Activated CD8-positive, alpha-beta memory T cell treated with anti-CD3 and anti-CD28 coated beads for 48 hours (primary cell): ENCODE measurements around the gene RASSF6.
"Not testable (repeated sequence)": the region's sequence is repeated elsewhere in the genome, so short reads cannot be mapped to it uniquely, and the experiment has no call there.

Experiments
- DNase-seq, 3 experiments: peaks; one replicate each; pipeline ENCODE4 v3.0.0-alpha.2; 2020; ENCODE audit warnings: low read depth in 2 of 3, low spot score in 2 of 3

The RASSF6 gene

DNA sequence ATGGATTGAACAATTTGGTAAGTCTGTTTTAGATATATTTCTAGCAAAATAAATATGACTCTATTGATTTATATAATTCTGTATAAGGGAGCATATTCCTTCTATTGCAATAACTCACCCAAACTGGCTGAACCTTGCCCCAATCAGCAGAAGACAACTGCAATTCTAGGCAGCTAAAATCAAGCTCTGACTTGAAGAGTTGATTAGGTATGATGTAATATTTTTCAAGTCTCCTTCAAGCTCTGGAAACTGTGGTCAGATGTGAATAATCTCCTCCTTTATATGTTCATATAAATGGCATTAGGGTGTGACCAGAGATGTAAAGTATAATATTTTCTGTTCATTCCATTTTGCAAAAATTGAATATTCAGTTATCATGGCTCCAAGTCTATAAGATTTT lies 8.2 kb downstream of the RASSF6 start:
- no peak for DNase-seq

DNA sequence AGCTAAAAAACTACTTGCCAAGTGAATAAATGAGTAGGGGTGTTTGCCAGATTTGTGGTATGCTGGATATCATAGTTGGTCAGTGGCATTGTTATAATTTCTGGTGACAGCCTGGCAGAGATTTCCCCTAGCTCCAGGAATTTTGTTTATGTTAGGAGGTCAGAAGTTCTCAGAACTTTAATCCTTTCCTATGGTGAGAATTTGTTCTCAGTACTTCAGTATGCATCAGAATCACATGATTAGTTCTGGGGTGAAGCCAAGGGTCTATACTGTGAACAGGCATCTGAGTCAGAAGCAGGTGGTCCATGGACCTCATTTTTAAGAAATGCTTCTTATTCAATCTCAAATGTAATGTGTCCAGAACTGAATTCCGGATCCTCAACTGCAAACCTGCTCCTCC lies 10.5 kb downstream of the RASSF6 start:
- DNase-seq, result no peak

DNA sequence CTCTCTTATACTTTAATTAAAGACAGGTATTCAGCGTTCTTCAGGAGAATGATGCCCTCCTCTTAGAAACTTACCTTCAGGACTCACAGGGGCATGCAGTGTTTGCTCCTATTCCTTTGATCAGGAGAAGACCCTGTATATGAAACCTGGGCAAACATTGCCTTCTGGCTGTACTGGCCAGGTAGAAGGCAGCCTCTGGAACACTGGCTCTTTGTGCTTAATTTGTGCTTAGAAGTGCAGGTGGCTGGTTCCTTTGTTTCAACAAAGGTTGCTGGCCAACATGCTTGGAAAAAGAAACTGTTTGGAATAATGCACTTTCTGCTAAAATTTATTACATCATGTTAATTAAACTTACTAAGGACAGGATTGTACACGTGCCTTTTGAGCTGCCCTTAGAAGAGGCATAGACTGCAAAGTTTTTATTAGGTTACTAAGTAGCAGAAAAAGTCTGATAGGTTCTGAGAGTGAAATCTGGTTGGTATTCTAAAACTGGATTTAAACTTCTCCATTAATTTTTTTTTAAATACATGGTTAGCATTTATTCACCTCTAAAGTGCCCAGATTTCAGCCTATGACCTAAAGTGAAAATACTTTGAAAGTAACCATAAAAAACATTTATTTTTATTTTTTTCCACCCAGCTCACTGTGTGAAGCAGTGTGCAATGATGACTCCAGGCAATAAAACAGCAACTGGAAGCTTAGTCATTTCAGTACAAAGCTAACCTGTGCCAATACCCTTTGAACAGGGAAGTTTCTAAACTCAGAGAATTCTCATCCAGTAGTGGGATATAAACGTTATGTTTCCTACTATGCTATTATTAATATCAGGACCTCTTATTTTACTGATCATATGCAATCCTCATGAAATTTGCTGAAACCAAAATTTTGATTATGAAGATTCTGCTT lies 11.3 kb downstream of the RASSF6 start:
- DNase-seq, result no peak

DNA sequence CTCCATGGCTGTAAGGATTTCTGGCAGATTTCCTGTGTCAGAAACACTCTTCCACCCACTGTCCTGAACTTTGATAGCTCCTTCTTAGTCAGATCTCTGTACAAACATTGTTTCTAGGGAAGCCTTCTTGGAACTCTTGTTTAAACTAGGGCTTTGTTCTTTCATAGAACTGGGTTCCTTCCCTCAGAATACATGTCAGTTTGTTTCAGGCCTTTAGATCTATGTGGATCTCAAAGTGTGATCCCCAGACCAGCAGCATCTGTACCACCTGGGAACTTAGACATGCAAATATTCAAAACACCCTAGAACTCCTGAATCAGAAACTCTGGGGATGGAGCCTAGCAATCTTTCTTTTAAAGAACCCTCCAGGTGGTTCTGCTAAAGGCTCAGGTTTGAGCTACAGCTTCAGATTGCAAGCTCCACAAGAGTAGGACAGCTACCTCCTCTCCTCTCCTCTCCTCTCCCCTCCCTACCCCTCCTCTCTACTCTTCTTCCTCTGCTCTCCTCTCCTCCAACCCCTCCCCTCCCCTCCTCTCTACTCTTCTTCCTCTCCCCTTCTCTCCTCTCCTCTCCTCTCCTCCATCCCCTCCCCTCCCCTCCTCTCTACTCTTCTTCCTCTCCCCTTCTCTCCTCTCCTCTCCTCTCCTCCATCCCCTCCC lies 12.7 kb downstream of the RASSF6 start:
- no peak for DNase-seq

DNA sequence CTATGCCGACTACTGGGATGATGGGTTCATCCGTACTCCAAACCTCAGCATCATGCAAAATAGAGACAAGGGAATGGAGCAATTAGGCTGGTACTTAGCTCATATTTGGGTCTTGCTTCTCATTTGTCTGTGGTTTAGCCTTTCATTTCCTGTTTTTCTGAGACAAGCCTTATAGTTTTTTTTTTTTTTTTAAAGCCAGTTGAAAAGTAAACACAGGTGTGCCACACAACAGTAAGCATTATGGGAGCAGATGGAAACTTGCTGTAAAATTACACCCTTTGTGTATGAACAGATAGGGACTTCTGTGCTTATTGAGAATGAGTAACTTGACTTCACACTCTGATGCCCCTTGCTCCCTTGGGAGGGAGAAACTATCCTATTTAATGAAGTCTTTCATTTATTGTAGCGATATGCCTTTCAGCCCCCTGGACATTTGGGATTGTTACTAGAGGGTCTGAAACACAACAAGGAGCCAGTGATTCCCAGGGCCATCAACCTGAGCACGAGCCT lies 13.7 kb downstream of the RASSF6 start:
- DNase-seq, result no peak

DNA sequence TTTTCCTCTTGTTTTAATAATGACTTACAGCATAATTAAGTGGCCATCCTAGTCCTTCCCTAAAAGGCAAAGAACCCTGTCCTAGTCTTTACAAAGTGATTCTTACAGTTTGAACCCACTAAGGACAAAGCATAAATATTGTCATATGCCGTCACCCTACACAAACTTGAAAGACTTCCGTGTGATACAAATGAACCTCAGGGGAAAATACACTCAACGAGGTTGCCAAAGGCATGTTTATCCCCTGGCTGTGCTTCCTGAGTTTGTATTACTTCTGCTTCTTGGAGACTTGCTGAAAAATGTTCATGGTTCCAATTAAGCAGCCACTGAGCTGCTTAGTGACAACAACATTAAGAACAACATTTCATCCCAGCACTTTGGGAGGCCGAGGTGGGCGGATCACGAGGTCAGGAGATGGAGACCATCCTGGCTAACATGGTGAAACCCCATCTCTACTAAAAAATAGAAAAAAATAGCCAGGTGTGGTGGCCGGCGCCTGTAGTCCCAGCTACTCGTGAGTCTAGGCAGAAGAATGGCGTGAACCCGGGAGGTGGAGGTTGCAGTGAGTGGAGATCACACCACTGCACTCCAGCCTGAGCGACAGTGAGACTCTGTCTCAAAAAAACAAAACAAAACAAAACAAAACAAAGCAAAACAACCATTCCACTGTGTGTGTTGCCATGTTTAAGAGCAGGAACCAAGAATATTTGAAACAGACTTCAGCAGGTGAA lies 16.2 kb downstream of the RASSF6 start:
- no peak for DNase-seq

DNA sequence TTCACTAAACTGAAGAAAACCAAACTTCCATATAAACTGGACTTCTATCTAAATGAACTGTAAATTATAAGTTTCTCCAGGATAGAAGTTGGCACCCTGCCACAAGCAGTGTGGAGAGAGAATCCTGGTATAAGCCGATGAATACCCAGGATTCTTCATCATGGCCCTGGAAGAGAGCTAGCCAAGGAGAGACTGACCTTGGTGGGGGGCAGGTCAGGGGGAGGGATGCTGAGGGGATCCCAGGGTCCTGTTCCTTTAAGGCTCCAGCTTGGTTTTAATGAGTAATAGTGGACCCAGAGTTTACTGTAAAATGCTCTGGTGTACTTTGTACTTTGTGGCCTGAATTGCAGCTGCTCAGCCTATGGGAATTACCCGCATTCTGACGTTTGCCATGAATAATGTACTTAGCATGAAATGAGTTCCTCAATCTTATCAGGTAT lies 16.9 kb downstream of the RASSF6 start:
- DNase-seq, result no peak

DNA sequence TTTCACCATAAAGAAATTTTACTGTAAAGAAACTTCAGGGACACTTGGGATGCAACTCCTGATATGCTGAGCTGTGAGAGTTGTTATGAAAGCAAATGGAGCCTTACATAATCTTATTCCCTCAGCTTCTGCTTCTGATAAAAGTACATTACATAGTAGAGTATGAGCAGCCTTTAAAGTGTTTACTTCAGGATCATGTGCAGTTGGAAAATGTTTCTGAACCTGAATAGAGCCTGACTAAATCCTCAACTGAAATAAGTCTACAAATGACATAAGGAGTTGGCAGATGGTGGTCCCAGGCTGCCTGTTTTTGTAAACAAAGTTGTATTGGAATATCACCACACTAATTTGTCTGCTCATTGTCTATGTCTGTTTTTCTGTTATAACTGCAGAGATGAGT lies 19.3 kb downstream of the RASSF6 start:
- no peak for DNase-seq

DNA sequence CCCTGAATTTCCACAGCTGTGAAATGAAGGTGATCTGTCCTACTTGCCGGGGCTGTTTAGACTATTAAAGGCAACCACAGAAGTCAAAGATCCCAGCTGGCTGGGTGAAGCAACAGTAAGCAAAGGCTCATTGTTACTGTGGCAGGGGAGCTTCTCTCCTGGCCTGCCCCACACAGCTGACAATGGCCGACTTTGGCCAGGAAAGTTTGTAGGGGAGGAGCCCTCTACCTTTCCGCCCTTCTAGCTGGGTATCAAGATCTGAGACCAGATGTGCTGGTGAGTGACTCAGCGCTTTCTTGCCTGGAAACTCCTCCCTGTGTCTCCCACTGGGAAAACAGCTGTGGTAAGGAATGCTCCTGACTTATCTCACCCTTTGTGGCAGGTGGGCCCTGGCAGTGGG lies 21.1 kb downstream of the RASSF6 start:
- no peak for DNase-seq

DNA sequence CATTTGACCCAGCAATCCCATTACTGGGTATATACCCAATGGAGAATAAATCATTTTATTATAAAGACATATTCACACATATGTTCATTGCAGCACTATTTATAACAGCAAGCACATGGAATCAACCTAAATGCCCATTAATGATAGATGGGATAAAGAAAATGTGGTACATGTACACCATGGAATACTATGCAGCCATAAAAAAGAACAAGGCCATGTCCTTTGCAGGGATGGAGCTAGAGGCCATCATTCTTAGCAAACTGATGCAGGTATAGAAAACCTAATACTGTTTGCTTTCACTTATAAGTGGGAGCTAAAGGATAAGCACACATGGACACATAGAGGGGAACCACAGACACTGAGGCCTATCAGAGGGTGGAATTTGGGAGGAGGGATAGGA lies 22.6 kb downstream of the RASSF6 start:
- no peak for DNase-seq

DNA sequence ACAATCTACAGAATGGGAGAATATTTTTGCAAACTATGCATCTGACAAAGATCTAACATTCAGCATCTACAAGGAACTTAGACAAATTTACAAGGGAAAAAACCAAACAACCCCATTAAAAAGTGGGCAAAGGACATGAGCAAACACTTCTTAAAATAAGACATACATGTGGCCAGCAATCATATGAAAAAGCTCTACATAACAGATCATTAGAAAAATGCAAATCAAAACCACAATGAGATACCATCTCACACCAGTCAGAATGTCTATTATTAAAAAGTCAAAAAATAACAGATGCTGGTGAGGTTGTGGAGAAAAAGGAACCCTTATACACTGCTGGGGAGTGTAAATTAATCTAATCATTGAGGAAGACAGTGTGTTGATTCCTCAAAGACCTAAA lies 23.1 kb downstream of the RASSF6 start:
- DNase-seq, result not testable (repeated sequence)

DNA sequence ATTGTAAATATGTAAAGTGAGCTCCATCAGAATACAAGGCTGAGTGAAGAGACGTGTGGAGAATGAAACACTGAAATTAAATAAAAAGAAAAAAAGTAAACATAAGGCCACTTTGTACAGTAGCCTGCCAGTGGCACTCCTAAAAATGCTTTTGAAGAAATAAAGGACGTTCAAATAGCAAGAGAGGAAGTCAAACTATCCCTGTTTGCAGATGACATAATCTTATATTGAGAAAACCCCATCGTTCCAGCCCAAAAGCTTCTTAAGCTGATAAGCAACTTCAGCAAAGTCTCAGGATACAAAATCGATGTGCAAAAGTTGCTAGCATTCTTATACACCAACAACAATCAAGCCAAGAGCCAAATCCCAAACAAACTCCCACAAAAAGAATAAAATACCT lies 24.2 kb downstream of the RASSF6 start:
- no peak for DNase-seq

DNA sequence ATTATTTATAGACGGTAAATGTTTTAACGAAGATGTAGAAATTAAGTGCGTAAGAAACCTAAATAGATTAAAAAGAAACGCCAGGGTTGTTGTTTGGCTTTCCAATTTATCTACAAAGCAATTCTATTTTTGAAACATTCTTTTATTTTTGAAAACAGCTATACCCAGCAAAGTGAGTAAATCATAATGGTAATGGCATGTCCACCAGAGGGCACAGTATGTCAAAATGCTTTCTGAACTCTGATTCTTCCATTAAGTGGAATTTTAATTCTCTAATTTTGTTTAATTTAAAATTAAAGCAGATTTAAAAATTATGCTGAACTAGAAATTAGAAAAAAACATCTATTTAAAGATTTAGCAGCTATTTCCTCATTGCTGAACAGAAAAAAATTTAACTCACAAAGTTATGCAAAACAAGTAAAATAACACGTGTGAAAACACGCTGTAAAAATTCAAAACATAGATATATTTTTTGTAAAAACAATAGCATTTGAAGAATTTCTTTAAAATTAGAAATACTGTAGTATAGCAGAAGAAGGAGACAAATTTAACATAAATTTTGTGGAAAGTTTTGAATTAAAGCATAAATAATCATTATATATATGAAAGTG lies 26.5 kb downstream of the RASSF6 start:
- DNase-seq, result no peak

DNA sequence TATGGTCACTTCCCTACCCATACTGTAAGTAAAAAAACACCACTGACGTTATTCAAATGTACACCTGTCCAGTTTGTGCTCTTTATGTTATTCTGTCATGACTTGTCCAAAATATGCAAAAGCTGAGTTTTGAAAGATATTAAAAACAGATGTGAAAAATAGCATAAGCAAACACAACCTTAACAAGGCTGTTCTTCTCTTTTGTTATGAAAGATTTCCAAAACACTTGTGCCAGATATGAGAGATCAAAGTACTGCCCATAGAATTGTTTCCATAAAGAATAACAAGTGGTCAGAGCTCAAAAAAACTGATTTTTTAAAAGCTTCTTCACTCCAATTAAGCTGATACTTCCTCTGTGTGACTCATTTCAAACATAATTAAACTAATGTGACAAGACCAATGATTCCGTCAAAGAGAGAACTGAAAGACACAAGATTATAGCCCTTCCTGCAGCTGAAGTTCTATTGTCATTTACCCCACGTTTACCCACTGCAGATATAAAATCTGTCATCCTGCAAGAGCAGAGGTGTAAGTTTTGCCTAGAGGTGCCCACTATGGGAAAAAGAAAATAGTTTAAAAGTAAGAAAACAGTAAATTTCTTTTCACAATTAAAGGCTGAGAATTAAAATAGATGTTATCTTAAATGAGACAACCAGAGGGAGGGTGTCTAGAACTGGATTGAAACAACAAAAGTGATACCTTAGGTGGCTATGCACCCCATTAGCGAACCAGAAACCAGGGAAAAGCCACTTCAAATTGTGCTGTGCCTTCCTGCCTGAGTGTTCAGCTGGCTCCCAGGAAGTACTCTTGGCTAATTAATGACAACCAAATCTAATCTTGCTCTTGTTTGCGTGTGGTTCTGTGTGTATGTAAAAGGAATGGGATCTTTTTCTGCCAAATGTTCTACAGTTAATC lies 30.1 kb downstream of the RASSF6 start:
- no peak for DNase-seq

DNA sequence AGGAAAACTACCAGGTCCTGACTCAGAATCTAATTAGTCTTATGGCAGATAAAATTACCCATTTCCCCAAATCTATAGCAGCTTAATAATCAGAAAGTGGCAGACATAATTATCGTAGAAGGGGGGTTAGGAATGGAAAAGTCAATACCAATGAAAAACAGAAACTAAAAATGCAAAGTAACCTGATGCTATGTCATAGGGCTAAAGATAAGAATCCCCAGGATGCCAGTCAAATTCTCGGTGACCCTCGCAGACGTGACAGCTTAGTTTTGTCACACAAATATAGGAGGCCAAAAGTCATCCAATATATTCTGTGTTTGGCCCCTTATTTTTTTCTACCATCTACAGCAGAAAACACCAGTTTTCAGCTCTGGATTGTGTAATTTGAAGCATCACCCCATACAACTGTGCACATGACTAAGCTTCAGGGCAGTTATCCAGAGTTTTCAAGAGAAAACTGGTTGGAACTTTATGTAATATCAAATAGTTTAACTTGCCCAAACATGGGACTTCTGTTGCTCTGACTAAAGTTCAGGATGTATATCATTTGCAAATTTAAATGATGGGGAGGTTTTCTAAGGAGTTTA lies 30.9 kb downstream of the RASSF6 start:
- DNase-seq, result no peak

DNA sequence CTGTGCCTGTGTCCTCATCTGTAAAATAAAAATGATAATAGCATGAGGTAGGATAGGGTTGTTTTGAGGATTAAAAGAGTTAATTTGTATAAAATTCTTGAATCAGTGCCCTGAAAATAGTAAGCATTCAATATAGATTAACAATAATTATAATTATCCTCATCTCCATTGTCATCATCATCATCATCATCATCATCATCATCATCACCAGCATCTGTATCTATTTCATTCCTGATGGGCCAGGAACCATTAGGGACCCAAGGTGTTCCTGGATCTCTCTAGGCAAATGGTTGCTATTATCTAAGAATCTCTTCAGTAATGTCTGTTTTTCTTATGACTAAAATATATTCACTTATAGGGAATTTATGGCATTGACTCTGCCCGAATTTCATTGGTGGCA lies 31.6 kb downstream of the RASSF6 start:
- no peak for DNase-seq

DNA sequence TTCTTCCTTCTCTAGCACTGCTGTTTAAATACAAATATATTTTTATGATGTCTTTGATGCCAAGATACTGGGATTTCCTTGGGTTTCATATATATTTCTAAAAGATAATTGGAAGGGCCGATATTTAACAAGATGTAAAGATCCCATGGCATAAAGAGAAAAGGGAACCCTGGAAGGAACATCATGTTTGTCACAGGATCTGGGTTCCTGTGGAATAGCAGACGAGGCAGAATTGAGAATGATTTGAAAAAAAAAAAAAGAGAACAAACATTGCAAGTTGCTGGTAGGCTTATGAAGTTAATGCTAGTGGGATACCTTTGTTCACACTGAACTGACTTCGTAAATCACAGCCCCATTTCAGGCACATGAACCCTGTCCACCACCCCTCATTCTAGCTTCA lies 33.6 kb downstream of the RASSF6 start:
- no peak for DNase-seq

DNA sequence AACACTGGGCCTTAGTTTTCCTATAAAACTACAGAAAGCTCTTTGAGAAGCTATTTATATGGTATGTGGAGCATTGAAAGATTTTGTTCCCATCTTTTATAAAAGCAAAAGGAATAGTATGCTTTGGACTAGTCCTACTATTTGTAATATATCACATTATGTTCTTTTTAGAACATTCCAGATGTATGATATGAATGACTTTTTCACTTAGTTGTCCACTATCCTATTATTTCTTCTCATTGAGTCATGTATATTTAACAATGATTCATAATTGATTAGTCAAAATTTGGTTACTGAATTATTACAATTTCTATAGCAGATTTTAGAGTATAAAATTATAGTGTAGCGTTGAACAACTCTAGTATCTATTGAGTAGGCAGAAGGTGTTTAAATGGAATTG lies 34.2 kb downstream of the RASSF6 start:
- DNase-seq, result no peak

DNA sequence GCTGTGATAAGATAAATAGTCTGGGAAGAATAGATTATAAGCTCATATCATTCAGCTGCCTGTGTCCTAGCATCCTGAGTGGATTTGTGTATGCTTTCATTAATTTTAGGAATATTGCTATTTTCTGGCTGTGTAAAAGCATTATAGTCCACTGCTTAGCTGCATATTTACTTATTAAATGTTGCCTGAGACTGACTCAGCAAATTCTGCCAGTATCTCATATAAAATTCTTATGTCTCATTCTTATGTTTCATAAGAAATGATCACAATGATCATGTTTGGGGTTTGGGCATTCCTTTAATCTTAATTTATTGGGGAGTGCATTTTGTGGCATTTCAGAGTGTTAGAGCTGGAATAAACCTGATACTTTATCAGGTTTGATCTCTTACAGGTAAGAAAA lies 34.9 kb downstream of the RASSF6 start:
- no peak for DNase-seq

DNA sequence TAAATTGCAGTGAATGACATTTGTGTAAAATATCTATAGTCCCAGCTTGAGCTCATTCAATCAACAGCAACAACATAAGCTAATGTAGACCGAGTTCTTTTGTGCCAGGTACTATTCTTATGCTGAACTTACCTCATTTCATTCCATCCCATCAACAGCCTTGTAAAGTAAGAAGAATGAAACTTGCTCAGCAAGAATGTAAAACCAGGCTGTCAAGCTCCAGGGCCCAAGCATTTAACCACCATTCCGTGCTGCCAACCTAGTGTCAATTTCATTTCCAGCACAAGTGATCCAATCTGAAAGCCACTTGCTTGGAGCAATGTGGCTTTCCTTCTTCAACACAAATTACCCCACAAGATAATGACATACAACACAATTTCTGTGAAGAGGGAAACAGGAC lies 36.6 kb downstream of the RASSF6 start:
- no peak for DNase-seq
